NB4 (cell line): ENCODE measurements around the gene WRAP53.
"Not testable (repeated sequence)": the region's sequence is repeated elsewhere in the genome, so short reads cannot be mapped to it uniquely, and the experiment has no call there.

Source experiments
- DNase-seq: peaks from one replicate; pipeline ENCODE4 v3.0.0; 2010; ENCODE audit warnings: low read depth
- H3K4me3 ChIP-seq: one replicate; pipeline ENCODE4 v1.5.1; 2011; ENCODE audit warnings: mild to moderate bottlenecking, low read depth, low read length, moderate library complexity
- MYC ChIP-seq: IDR thresholded peaks from 2 replicates; pipeline ENCODE4 v1.6.1; 2011; ENCODE audit warnings: low read depth, low read length
- POLR2A ChIP-seq: IDR thresholded peaks from 2 replicates; pipeline ENCODE4 v1.6.1; 2011; ENCODE audit warnings: mild to moderate bottlenecking; ENCODE audit not compliant: insufficient read length; ENCODE audit errors: extremely low read depth
- TF ChIP-seq, protein P1 (sequence below): IDR thresholded peaks from 2 replicates; pipeline ENCODE4 v1.6.1; 2011; ENCODE audit warnings: low read depth, low read length
- TF ChIP-seq, protein P2 (sequence below): IDR thresholded peaks from one replicate; pipeline ENCODE4 v1.5.1; 2012; ENCODE audit warnings: low read depth, low read length

WRAP53 gene

GRCh38 chr17:7687908-7688807, at the start of gene WRAP53:
TSS of gene WRAP53 (plus strand) at chr17:7688477. CDS start at chr17:7688649, 172 bp downstream.
- TF ChIP-seq, protein P1, sequence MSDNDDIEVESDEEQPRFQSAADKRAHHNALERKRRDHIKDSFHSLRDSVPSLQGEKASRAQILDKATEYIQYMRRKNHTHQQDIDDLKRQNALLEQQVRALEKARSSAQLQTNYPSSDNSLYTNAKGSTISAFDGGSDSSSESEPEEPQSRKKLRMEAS, result 0 out of 2 replicates have a peak, but pooled peaks have one; percentile 64
- peak; percentile 42 for TF ChIP-seq POLR2A
- TF ChIP-seq MYC, result peak; percentile 81
- TF ChIP-seq, protein P2, sequence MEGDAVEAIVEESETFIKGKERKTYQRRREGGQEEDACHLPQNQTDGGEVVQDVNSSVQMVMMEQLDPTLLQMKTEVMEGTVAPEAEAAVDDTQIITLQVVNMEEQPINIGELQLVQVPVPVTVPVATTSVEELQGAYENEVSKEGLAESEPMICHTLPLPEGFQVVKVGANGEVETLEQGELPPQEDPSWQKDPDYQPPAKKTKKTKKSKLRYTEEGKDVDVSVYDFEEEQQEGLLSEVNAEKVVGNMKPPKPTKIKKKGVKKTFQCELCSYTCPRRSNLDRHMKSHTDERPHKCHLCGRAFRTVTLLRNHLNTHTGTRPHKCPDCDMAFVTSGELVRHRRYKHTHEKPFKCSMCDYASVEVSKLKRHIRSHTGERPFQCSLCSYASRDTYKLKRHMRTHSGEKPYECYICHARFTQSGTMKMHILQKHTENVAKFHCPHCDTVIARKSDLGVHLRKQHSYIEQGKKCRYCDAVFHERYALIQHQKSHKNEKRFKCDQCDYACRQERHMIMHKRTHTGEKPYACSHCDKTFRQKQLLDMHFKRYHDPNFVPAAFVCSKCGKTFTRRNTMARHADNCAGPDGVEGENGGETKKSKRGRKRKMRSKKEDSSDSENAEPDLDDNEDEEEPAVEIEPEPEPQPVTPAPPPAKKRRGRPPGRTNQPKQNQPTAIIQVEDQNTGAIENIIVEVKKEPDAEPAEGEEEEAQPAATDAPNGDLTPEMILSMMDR, result peak; percentile 65
- H3K4me3 ChIP-seq, result peak within 1 kb of the TSS; percentile 99
- DNase-seq, result peak; percentile 93

GRCh38 chr17:7640783-7641182, 47.5 kb upstream of the WRAP53 start:
- TF ChIP-seq POLR2A, result no peak
- TF ChIP-seq, protein P2, result no peak
- no peak for TF ChIP-seq MYC
- TF ChIP-seq, protein P1, result no peak
- no peak for DNase-seq
- H3K4me3 ChIP-seq, result no peak overlapping the region

- H3K4me3 ChIP-seq, DNase-seq: not testable (repeated sequence)
These were observed 46.6 kb upstream of the WRAP53 start for GRCh38 chr17:7641635-7642034.

DNA sequence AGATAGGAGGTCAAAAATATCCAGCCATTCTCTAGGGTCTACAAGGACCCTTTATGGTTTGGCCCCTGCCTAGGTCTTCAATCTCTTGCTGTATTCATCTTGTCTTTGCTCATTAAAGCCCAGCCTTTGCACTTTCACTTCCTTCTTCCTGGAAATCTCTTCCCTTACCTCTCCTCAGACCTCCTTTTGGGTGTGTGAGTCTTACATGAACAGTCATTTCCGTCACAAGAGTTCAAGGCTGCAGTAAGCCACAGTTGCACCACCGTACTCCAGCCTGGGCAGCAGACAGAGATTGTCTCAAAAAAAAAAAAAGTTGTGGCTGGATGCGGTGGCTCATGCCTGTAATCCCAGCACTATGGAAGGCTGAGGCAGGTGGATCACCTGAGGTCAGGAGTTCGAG, 43.5 kb upstream of the WRAP53 start:
- DNase-seq, result peak; percentile 16
- no peak overlapping the region for H3K4me3 ChIP-seq
- TF ChIP-seq POLR2A (no peak), MYC (no peak)
- TF ChIP-seq, protein P2, result no peak
- TF ChIP-seq, protein P1, result no peak

- no peak for TF ChIP-seq POLR2A
- TF ChIP-seq MYC, result no peak
- TF ChIP-seq, protein P2, result no peak
- TF ChIP-seq, protein P1, result no peak
- no peak overlapping the region for H3K4me3 ChIP-seq
- DNase-seq, result no peak
These were observed 41.8 kb upstream of the WRAP53 start for GRCh38 chr17:7646457-7646856.

- no peak overlapping the region for H3K4me3 ChIP-seq
- no peak for DNase-seq
- TF ChIP-seq, protein P2, result no peak
- TF ChIP-seq MYC (no peak), POLR2A (no peak)
- TF ChIP-seq, protein P1, result no peak
These were observed 41.3 kb upstream of the WRAP53 start for GRCh38 chr17:7647018-7647417.
